ENCODE results near the gene SLC47A2. TPM values are rescaled to one million over a fixed set of nuclear protein-coding genes. Genes with fewer than 3 reads are reported as not detected.

The SLC47A2 gene
- total and polyA plus RNA-seq, 2 of the 13 experiments (the other 11 are each of a cell fraction or from before 2014, with no cell fraction given) = 0.04 TPM; not detected in 1

DNA sequence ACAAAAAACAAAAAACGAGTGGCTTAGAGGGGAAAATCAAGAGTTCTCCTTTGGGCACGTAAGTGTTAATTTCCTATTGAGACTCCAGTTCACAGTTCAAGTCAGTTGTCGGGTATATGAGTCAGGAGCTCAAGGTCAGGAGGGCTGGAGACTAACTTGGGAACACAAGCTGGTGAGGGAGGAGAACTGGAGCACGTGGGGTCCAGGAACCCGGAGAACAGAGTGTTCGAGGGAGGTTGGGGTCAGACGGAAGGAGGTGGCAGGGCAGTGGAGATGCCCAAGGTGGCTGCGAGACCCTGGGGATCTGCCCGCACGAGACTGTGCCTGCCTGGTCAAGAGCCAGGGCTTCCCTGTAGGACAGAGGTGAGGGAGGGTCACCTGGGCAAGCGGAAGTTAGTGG is 19.7 kb upstream of the SLC47A2 start (continued):
- TF ChIP-seq, protein P1, sequence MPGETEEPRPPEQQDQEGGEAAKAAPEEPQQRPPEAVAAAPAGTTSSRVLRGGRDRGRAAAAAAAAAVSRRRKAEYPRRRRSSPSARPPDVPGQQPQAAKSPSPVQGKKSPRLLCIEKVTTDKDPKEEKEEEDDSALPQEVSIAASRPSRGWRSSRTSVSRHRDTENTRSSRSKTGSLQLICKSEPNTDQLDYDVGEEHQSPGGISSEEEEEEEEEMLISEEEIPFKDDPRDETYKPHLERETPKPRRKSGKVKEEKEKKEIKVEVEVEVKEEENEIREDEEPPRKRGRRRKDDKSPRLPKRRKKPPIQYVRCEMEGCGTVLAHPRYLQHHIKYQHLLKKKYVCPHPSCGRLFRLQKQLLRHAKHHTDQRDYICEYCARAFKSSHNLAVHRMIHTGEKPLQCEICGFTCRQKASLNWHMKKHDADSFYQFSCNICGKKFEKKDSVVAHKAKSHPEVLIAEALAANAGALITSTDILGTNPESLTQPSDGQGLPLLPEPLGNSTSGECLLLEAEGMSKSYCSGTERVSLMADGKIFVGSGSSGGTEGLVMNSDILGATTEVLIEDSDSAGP (CRISPR knock-in tag; IDR thresholded peaks at IDR 0.05; ENCODE audit: borderline replicate concordance) = no peak
- TF ChIP-seq, protein P2, sequence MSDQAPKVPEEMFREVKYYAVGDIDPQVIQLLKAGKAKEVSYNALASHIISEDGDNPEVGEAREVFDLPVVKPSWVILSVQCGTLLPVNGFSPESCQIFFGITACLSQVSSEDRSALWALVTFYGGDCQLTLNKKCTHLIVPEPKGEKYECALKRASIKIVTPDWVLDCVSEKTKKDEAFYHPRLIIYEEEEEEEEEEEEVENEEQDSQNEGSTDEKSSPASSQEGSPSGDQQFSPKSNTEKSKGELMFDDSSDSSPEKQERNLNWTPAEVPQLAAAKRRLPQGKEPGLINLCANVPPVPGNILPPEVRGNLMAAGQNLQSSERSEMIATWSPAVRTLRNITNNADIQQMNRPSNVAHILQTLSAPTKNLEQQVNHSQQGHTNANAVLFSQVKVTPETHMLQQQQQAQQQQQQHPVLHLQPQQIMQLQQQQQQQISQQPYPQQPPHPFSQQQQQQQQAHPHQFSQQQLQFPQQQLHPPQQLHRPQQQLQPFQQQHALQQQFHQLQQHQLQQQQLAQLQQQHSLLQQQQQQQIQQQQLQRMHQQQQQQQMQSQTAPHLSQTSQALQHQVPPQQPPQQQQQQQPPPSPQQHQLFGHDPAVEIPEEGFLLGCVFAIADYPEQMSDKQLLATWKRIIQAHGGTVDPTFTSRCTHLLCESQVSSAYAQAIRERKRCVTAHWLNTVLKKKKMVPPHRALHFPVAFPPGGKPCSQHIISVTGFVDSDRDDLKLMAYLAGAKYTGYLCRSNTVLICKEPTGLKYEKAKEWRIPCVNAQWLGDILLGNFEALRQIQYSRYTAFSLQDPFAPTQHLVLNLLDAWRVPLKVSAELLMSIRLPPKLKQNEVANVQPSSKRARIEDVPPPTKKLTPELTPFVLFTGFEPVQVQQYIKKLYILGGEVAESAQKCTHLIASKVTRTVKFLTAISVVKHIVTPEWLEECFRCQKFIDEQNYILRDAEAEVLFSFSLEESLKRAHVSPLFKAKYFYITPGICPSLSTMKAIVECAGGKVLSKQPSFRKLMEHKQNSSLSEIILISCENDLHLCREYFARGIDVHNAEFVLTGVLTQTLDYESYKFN (CRISPR knock-in tag; conservative IDR thresholded peaks at IDR 0.05) = peak; percentile 49; the same call in 1 of the 2 replicates
- TF ChIP-seq, protein P3, sequence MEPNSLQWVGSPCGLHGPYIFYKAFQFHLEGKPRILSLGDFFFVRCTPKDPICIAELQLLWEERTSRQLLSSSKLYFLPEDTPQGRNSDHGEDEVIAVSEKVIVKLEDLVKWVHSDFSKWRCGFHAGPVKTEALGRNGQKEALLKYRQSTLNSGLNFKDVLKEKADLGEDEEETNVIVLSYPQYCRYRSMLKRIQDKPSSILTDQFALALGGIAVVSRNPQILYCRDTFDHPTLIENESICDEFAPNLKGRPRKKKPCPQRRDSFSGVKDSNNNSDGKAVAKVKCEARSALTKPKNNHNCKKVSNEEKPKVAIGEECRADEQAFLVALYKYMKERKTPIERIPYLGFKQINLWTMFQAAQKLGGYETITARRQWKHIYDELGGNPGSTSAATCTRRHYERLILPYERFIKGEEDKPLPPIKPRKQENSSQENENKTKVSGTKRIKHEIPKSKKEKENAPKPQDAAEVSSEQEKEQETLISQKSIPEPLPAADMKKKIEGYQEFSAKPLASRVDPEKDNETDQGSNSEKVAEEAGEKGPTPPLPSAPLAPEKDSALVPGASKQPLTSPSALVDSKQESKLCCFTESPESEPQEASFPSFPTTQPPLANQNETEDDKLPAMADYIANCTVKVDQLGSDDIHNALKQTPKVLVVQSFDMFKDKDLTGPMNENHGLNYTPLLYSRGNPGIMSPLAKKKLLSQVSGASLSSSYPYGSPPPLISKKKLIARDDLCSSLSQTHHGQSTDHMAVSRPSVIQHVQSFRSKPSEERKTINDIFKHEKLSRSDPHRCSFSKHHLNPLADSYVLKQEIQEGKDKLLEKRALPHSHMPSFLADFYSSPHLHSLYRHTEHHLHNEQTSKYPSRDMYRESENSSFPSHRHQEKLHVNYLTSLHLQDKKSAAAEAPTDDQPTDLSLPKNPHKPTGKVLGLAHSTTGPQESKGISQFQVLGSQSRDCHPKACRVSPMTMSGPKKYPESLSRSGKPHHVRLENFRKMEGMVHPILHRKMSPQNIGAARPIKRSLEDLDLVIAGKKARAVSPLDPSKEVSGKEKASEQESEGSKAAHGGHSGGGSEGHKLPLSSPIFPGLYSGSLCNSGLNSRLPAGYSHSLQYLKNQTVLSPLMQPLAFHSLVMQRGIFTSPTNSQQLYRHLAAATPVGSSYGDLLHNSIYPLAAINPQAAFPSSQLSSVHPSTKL (CRISPR knock-in tag; IDR thresholded peaks at IDR 0.05) = peak; percentile 39; the same call in 1 of the 2 replicates
- TF ChIP-seq RBM22 (optimal IDR thresholded peaks at IDR 0.05; ENCODE audit: low read length) (no peak), ZNF557 (CRISPR knock-in tag; IDR thresholded peaks at IDR 0.05) (no peak), CBFB (CRISPR knock-in tag; IDR thresholded peaks at IDR 0.05) (no peak), CERS6 (CRISPR knock-in tag; IDR thresholded peaks at IDR 0.05) (no peak), ZNF569 (CRISPR knock-in tag; IDR thresholded peaks at IDR 0.05; ENCODE audit: borderline replicate concordance) (no peak), HIVEP1 (CRISPR knock-in tag; IDR thresholded peaks at IDR 0.05) (no peak), NR2F6 (IDR thresholded peaks at IDR 0.05) (no peak), NR2F6 (CRISPR knock-in tag; IDR thresholded peaks at IDR 0.05) (0 out of 2 replicates have a peak, but pooled peaks have one; percentile 28), CREM (IDR thresholded peaks at IDR 0.05) (peak; percentile 37; the same call in 1 of the 2 replicates), CREM (CRISPR knock-in tag; IDR thresholded peaks at IDR 0.05) (no peak), ESRRA (CRISPR knock-in tag; IDR thresholded peaks at IDR 0.05; ENCODE audit: low read depth) (no peak), ATF3 (CRISPR knock-in tag; IDR thresholded peaks at IDR 0.05) (0 out of 2 replicates have a peak, but pooled peaks have one; percentile 14)
- TF ChIP-seq, protein P4, sequence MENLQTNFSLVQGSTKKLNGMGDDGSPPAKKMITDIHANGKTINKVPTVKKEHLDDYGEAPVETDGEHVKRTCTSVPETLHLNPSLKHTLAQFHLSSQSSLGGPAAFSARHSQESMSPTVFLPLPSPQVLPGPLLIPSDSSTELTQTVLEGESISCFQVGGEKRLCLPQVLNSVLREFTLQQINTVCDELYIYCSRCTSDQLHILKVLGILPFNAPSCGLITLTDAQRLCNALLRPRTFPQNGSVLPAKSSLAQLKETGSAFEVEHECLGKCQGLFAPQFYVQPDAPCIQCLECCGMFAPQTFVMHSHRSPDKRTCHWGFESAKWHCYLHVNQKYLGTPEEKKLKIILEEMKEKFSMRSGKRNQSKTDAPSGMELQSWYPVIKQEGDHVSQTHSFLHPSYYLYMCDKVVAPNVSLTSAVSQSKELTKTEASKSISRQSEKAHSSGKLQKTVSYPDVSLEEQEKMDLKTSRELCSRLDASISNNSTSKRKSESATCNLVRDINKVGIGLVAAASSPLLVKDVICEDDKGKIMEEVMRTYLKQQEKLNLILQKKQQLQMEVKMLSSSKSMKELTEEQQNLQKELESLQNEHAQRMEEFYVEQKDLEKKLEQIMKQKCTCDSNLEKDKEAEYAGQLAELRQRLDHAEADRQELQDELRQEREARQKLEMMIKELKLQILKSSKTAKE (CRISPR knock-in tag; IDR thresholded peaks at IDR 0.05; ENCODE audit: borderline replicate concordance) = no peak
